OCI-LY7 (cell line): ENCODE data around the gene CRYBB1. TPM values are rescaled to one million over a fixed set of nuclear protein-coding genes. Genes with fewer than 3 reads are reported as not detected.

ENCODE experiments used
- BruUV-seq: library from RNA; stranded (reverse); fragments of 400-500 nt; replicated peaks from 2 replicates; lab custom pipeline; 2021; lab: Mats Ljungman, UMichigan
- CTCF ChIA-PET: fragments of 300-600 bp; sonication (Branson Sonifier 250); formaldehyde crosslinking; loops from one replicate; lab custom pipeline; 2022; ENCODE audit warnings: antibody characterized with exemption; ENCODE audit not compliant: unreplicated experiment; lab: Charles Lee
- POLR2A ChIA-PET: fragments of 300-600 bp; sonication (Branson Sonifier 250); formaldehyde crosslinking; loops from one replicate; lab custom pipeline; 2022; ENCODE audit warnings: antibody characterized with exemption; lab: Charles Lee
- DNase-seq: peaks from one replicate; pipeline ENCODE4 v3.0.0-alpha.2; 2015; ENCODE audit warnings: low spot score
- H2AFZ ChIP-seq: fragments of 200-600 bp; sonication (generic), shearing (Covaris generic); 2 replicates; pipeline ENCODE4 v1.6.1; 2014; ENCODE audit warnings: mild to moderate bottlenecking, antibody characterized with exemption, low read length, moderate library complexity
- H3K27ac ChIP-seq: fragments of 200-600 bp; sonication (generic); 2 replicates; pipeline ENCODE4 v1.5.1; 2014; ENCODE audit warnings: mixed run types, low read depth, mild to moderate bottlenecking, moderate library complexity, low read length, inconsistent platforms; ENCODE audit not compliant: poor library complexity, severe bottlenecking
- H3K36me3 ChIP-seq: fragments of 200-600 bp; sonication (generic); 2 replicates; pipeline ENCODE4 v1.6.1; 2014; ENCODE audit warnings: mild to moderate bottlenecking, antibody characterized with exemption, low read length, moderate library complexity, mixed read lengths; ENCODE audit not compliant: insufficient read depth
- H3K4me1 ChIP-seq: fragments of 200-600 bp; sonication (generic); 2 replicates; pipeline ENCODE4 v1.5.1; 2014; ENCODE audit warnings: mild to moderate bottlenecking, low read length; ENCODE audit not compliant: insufficient read depth, poor library complexity, severe bottlenecking
- H3K4me2 ChIP-seq: fragments of 200-600 bp; sonication (generic); 2 replicates; pipeline ENCODE4 v1.6.1; 2014; ENCODE audit warnings: mild to moderate bottlenecking, low read length
- H3K4me3 ChIP-seq: fragments of 200-600 bp; sonication (generic); 2 replicates; pipeline ENCODE4 v1.5.1; 2014; ENCODE audit warnings: mild to moderate bottlenecking, low read depth, low read length; ENCODE audit not compliant: poor library complexity, severe bottlenecking
- H3K79me2 ChIP-seq: fragments of 200-600 bp; sonication (generic); 2 replicates; pipeline ENCODE4 v1.6.1; 2016; ENCODE audit warnings: low read depth, mild to moderate bottlenecking, low read length, moderate library complexity, mixed read lengths; ENCODE audit not compliant: insufficient read depth
- H3K9me2 ChIP-seq: fragments of 200-600 bp; sonication (generic); 2 replicates; pipeline ENCODE4 v1.6.1; 2016; ENCODE audit warnings: mild to moderate bottlenecking, low read length, mixed read lengths; ENCODE audit not compliant: insufficient read depth
- H3K9me3 ChIP-seq: fragments of 200-600 bp; sonication (generic); 2 replicates; pipeline ENCODE4 v1.6.1; 2014; ENCODE audit warnings: mild to moderate bottlenecking, mixed run types, low read length, mixed read lengths
- H4K20me1 ChIP-seq: fragments of 200-600 bp; sonication (generic); 2 replicates; pipeline ENCODE4 v1.6.1; 2014; ENCODE audit warnings: mild to moderate bottlenecking, antibody characterized with exemption, low read length, moderate library complexity, mixed read lengths; ENCODE audit not compliant: insufficient read depth
- EZH2phosphoT487 ChIP-seq: fragments of 200-600 bp; sonication (generic); IDR thresholded peaks from 2 replicates; pipeline ENCODE4 v1.6.1; 2018; ENCODE audit warnings: low read depth, borderline replicate concordance, mild to moderate bottlenecking, mixed run types, antibody characterized with exemption, low read length, moderate library complexity, mixed read lengths
- intact Hi-C: fragments of 100-400 bp; cut with micrococcal nuclease; formaldehyde crosslinking; loops from one replicate; pipeline ENCODE4 v1.10.0; 2022; ENCODE audit not compliant: unreplicated experiment
- total RNA-seq, 2 experiments: library from RNA; depleted of rRNA in 1 of 2; stranded (reverse); fragments of >200 nt in 1 of 2; shearing (Covaris generic) in 1 of 2; gene quantifications; 2 replicates each; pipeline ENCODE4 v1.2.3, GENCODE V29; 2014 to 2022
- TF ChIP-seq, protein P1 (sequence below): fragments of 200-600 bp; sonication (generic); conservative IDR thresholded peaks from 2 replicates; pipeline ENCODE4 v1.5.1; 2014; ENCODE audit warnings: mild to moderate bottlenecking, antibody characterized with exemption, low read length, moderate library complexity, mixed read lengths

The CRYBB1 gene
- total RNA-seq, 2 experiments from 2014 or later, result 0.35 TPM; not detected in 1

DNA sequence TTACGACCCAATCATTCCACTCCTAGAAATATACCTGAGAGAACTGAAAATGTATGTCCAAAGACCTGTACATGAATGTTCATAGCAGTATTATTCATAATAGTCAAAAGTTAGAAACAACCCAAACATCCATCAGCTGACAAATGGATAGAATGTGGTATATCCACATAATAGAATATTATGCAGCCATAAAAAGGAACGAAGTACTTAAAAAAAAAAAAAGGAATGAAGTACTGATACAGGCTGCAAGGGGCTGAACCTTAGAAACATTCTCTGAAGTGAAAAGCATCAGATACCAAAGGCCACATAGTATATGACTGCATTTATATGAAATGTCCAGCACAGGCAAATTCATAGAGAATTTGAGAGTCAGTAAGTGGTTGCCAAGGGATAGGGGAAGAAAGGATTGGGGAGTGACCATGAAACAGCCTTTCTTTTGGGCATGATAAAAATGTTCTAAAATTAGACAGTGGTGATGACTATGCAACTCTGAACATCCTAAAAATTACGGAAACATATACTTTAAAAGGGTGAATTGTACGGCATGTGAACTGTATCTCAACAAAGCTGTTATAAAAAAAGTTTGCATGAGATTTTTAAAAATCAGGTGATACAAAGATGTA, 29.7 kb downstream of the CRYBB1 start:
- H3K36me3 ChIP-seq, result peaks cover 4% of the 10 kb centered on the region; the same call in 1 of the 2 replicates
- no peak overlapping the region for H3K4me3 ChIP-seq
- peaks cover 10% of the 10 kb centered on the region; the same call in 1 of the 2 replicates for H3K79me2 ChIP-seq
- ChIA-PET CTCF (no interaction called here), POLR2A (no interaction called here)
- DNase-seq, result no peak
- peak overlapping the region; percentile 77; the same call in 1 of the 2 replicates for H3K4me2 ChIP-seq
- H2AFZ ChIP-seq, result no peak overlapping the region
- TF ChIP-seq, protein P1, sequence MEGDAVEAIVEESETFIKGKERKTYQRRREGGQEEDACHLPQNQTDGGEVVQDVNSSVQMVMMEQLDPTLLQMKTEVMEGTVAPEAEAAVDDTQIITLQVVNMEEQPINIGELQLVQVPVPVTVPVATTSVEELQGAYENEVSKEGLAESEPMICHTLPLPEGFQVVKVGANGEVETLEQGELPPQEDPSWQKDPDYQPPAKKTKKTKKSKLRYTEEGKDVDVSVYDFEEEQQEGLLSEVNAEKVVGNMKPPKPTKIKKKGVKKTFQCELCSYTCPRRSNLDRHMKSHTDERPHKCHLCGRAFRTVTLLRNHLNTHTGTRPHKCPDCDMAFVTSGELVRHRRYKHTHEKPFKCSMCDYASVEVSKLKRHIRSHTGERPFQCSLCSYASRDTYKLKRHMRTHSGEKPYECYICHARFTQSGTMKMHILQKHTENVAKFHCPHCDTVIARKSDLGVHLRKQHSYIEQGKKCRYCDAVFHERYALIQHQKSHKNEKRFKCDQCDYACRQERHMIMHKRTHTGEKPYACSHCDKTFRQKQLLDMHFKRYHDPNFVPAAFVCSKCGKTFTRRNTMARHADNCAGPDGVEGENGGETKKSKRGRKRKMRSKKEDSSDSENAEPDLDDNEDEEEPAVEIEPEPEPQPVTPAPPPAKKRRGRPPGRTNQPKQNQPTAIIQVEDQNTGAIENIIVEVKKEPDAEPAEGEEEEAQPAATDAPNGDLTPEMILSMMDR, result no peak
- no peak for TF ChIP-seq EZH2phosphoT487
- peaks cover 43% of the 10 kb centered on the region for H3K4me1 ChIP-seq
- H4K20me1 ChIP-seq, result no peaks in the 10 kb centered on the region
- intact Hi-C loops, result no loop called here
- TSS peak; percentile 68 for BruUV-seq
- no peaks in the 10 kb centered on the region for H3K9me2 ChIP-seq
- H3K9me3 ChIP-seq, result peaks cover 5% of the 10 kb centered on the region; the same call in 1 of the 2 replicates
- no peak overlapping the region for H3K27ac ChIP-seq

DNA sequence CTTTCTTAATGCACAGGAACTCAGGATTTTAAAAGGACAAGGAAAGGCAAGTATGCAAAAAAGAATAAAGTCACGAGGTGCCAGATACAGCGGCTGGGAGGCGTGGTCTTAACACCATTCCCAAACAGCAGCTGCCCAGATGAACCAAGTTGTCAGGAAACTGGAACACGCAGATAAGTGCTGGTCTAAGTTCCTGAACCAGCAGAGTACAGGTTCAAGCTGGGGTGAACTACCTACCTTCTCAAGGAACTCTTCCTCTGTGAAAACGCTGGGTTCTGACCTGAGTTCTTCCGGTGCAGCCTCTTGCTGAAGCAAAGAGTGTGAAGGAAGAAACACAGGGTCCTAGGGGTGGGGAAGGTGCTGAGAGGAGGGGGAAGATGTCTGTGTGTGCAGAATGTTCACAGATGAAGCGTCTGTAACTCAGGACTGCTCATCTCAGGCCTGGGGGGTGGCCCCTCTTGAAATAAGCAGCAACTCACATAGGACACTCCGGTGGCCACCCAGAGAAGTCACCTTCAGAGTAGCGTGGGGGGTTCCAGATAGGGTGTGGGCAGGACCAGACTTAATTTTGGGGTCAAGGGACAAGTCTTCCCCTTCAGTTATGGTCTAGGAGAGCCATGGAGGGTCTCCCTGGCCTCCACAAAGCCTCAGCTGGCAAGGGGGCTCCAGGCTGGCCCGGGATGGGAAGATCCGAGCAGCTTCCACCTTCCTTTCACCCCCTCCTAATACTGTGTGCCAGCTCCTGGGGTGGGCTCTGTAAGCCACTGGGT, 31.1 kb downstream of the CRYBB1 start:
- Histone ChIP-seq H3K36me3 (peaks cover 4% of the 10 kb centered on the region; the same call in 1 of the 2 replicates), H4K20me1 (no peaks in the 10 kb centered on the region), H3K4me2 (peak overlapping the region; percentile 31; the same call in 1 of the 2 replicates), H3K4me3 (no peak overlapping the region), H3K79me2 (peaks cover 10% of the 10 kb centered on the region; the same call in 1 of the 2 replicates), H3K27ac (no peak overlapping the region), H3K4me1 (peaks cover 29% of the 10 kb centered on the region), H3K9me3 (peaks cover 5% of the 10 kb centered on the region; the same call in 1 of the 2 replicates), H2AFZ (no peak overlapping the region), H3K9me2 (no peaks in the 10 kb centered on the region)
- intact Hi-C loops, result no loop called here
- no peak for DNase-seq
- POLR2A ChIA-PET, result no interaction called here
- TF ChIP-seq EZH2phosphoT487, result no peak
- TF ChIP-seq, protein P1, result no peak
- no TSS peak for BruUV-seq
- CTCF ChIA-PET, result no interaction called here
